HG02884 (cell line): Measurements from ENCODE around the gene CT45A3.
"Not testable (repeated sequence)": the region's sequence is repeated elsewhere in the genome, so short reads cannot be mapped to it uniquely, and the experiment has no call there.

ENCODE experiments used
- ATAC-seq: cut with Tn5 transposase; IDR thresholded peaks from one replicate; pipeline ENCODE4 v1.9.1; 2021; ENCODE audit warnings: mild to moderate bottlenecking, moderate library complexity; ENCODE audit not compliant: unreplicated experiment

The CT45A3 gene

DNA sequence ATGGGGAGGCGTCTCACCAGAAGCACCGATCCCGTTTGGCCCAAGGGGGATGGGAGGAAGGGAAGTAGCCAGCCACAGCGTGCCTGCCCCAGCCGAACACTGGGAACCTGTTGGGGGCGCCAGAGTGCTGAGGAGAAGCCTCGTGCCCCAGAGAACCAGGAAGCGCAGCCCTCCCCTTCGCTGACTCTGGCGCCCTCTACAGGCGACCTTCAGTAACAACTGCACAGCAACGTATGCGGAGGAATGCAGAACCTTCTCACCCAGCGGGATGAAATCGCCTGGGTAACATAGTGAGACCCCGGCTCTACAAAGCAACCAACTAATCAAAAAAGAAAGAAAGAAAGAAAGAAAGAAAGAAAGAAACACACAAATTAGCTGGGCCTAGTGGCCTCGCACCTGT is at the start of gene CT45A3:
Gene CT45A3 (minus strand): TSS at position 101 of the 400 bp plus-strand sequence. CDS start 3,747 bp downstream, outside the sequence.
- ATAC-seq: not testable (repeated sequence)

- ATAC-seq: not testable (repeated sequence)
Observed at GRCh38 chrX:135802687-135803086, 34.7 kb upstream of the CT45A3 start, which contains the start of gene CT45A6. TSS of gene CT45A6 (minus strand) at chrX:135802787. CDS start at chrX:135798993, 3,794 bp downstream.

GRCh38 chrX:135785403-135785802 is 17.4 kb upstream of the CT45A3 start, which contains the start of gene CT45A5:
TSS of gene CT45A5 (minus strand) at chrX:135785503. CDS start at chrX:135781729, 3,774 bp downstream.
- not testable (repeated sequence) for ATAC-seq

DNA sequence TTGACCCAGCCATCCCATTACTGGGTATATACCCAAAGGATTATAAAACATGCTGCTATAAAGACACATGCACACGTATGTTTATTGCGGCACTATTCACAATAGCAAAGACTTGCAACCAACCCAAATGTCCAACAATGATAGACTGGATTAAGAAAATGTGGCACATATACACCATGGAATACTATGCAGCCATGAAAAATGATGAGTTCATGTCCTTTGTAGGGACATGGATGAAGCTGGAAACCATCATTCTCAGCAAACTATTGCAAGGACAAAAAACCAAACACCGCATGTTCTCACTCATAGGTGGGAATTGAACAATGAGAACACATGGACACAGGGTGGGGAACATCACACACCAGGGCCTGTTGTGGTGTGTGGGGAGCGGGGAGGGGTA is 23.3 kb downstream of the CT45A3 start:
- not testable (repeated sequence) for ATAC-seq

DNA sequence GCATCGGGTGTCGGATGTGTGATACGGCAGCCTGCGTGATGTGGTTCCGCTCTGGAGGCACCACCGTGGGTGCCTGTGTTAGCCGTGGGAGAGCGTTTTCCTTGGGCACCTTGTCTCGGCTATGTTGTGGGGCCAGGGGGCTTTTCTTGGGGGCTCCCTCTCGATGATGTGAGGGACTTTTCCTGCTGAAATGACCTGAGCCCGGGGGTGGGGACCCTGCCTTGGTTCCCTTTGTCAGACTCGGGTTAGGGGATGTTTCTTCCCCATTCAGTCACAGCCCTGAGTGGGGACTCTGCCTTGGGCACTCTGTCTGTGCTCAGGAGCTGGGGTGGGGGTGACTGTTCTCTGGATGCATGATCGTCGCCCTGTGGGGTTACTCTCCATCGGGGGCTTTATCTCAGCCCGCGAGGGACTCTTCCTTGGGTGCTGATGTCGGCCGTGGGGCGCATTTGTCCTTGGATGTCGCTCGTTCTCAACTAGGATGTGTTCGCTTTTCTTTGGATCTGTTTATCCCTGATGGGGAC is 26.7 kb downstream of the CT45A3 start:
- no peak for ATAC-seq

DNA sequence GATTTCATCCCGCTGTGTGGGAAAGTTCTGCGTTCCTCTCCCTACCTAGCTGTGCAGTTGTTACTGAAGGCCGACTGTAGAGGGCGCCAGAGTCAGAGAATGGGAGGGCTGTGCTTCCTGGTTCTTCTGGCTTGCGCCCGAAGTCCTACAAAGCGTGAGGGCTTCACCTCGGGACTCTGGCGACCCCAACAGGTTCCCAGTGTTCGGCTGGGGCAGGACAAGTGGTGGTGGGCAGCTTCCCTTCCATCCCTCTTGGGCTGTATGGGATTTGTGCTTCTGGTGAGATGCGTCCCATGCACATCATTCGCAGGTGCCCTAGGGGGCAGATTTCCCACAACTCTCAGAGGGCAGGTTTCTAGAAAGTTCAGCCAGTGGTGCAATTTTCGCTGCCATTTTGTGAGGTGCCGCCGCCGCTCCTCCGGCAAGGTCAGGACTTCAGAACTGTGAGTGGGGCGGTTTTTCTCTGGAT is 27.3 kb downstream of the CT45A3 start:
- peak; percentile 69 for ATAC-seq

DNA sequence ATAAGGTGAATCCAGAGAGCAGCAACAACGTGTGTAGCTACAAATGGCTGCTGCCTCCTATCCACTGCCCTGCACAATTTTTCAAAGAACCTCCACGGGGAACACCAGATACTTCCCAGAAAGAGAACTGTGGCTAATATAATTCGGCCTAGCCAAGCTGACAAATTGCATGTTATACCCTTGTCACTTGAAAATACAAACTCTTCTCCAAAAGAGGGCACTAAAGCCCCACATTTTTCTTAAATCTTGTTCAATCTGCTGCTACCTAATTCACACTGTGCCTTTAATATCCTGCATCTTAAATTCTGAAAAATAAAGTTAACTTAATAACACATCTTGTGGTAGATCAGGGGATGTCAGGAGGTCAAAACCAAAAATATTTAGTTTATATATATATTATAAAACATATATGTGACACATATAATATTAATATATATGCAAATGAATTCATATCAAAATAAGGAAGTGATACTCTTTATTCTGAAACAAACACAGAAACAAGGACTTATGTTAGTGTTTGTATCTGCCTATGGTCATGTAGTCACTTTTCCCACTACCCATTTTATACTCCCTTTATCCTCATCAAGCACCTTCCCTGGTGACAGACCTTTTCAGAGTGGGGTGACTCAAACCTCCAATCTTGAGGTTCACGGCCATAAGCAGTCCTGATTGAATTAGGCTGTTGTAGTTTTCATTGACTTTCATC is 30.5 kb downstream of the CT45A3 start:
- no peak for ATAC-seq

GRCh38 chrX:135734666-135735065 is 33.3 kb downstream of the CT45A3 start:
- not testable (repeated sequence) for ATAC-seq

- no peak for ATAC-seq
Observed at GRCh38 chrX:135713795-135714194, 54.2 kb downstream of the CT45A3 start.

GRCh38 chrX:135713183-135713689 is 54.8 kb downstream of the CT45A3 start, which contains the start of gene CT45A1:
TSS of gene CT45A1 (plus strand) at chrX:135713639. CDS start at chrX:135718941, 5,302 bp downstream.
- ATAC-seq: not testable (repeated sequence)
